HepG2 (cell line): Measurements from ENCODE around the gene MSI2. TPM values are rescaled to one million over a fixed set of nuclear protein-coding genes. Genes with fewer than 3 reads are reported as not detected.
A peak's percentile ranks its signal among the peaks of the same experiment; 100 is the strongest.

ENCODE experiments used
- ATAC-seq: fragments of 200-7000 bp; cut with Tn5 transposase; 3 replicates; pipeline ENCODE4 v1.9.1; 2020; ENCODE audit warnings: mild to moderate bottlenecking, moderate library complexity
- BruUV-seq: library from RNA; stranded (reverse); fragments of 400-500 nt; replicated peaks from 2 replicates; lab custom pipeline; 2021; lab: Mats Ljungman, UMichigan
- CTCF ChIA-PET: fragments of 300-600 bp; formaldehyde crosslinking; extraction: SDS; loops from one replicate; lab custom pipeline; 2021; ENCODE audit warnings: low total read pairs, inconsistent platforms, low intra/inter-chr PET ratio; lab: Yijun Ruan, JAX
- POLR2A ChIA-PET: fragments of 350-600 bp; sonication (Branson Sonifier 250); formaldehyde crosslinking; loops from one replicate; lab custom pipeline; 2020; ENCODE audit warnings: antibody characterized with exemption, inconsistent platforms; lab: Yijun Ruan, JAX
- DNase-seq: peaks from one replicate; pipeline ENCODE4 v3.0.0-alpha.2; 2015; ENCODE audit warnings: low spot score
- FAIRE-seq: peaks from 3 replicates; lab custom pipeline; 2011; peaks lifted over from hg19 to GRCh38; lab: Jason Lieb, UNC
- H2AFZ ChIP-seq: one replicate; pipeline ENCODE4 v1.6.1; 2011; ENCODE audit warnings: low read length, inconsistent platforms
- H3K27ac ChIP-seq: fragments of 300-600 bp; 3 replicates; pipeline ENCODE4 v1.8.0; 2011; ENCODE audit warnings: mixed run types, mild to moderate bottlenecking, mixed read lengths, low read length, inconsistent platforms; ENCODE audit not compliant: insufficient read depth; ENCODE audit errors: extremely low read length
- H3K27me3 ChIP-seq, 2 experiments: fragments of 200-600 bp in 1 of 2; 2 replicates in 1 of 2; 3 replicates in 1 of 2; pipeline versions ENCODE4 v1.6.0 to v1.8.0; 2011; ENCODE audit warnings: low read length in 2 of 2, mild to moderate bottlenecking in 2 of 2, moderate library complexity in 2 of 2, inconsistent platforms in 1 of 2; ENCODE audit not compliant: insufficient read depth in 2 of 2, control insufficient read depth in 1 of 2
- H3K36me3 ChIP-seq, 2 experiments: fragments of 200-600 bp in 1 of 2; replicated peaks in 1 of 2; 2 replicates in 1 of 2; 3 replicates in 1 of 2; pipeline versions ENCODE4 v1.5.1 to v1.8.0; 2011; ENCODE audit warnings: low read length in 2 of 2, inconsistent platforms in 1 of 2; ENCODE audit not compliant: insufficient read depth in 2 of 2, control insufficient read depth in 1 of 2
- H3K4me1 ChIP-seq: 2 replicates; pipeline ENCODE4 v1.5.1; 2012; ENCODE audit warnings: low read length, inconsistent platforms; ENCODE audit not compliant: insufficient read depth
- H3K4me2 ChIP-seq: 2 replicates; pipeline ENCODE4 v1.6.0; 2011; ENCODE audit warnings: low read depth, low read length, inconsistent platforms
- H3K4me3 ChIP-seq, 3 experiments: fragments of 200-600 bp in 1 of 3; sonication (generic), shearing (Covaris generic) in 1 of 3; replicated peaks in 1 of 3; 2 replicates each; pipeline ENCODE4 v1.5.1; 2011 to 2016; ENCODE audit warnings: low read length in 3 of 3, inconsistent platforms in 2 of 3, low read depth in 2 of 3, mild to moderate bottlenecking in 2 of 3, control low read depth in 1 of 3, mixed read lengths in 1 of 3; ENCODE audit not compliant: insufficient read depth in 1 of 3
- H3K79me2 ChIP-seq: one replicate; pipeline ENCODE4 v1.6.1; 2011; ENCODE audit warnings: low read length, inconsistent platforms; ENCODE audit not compliant: insufficient read depth
- H3K9ac ChIP-seq: 2 replicates; pipeline ENCODE4 v1.6.0; 2011; ENCODE audit warnings: mild to moderate bottlenecking, low read depth, low read length, inconsistent platforms; ENCODE audit not compliant: insufficient read depth
- H3K9me3 ChIP-seq: 2 replicates; pipeline ENCODE4 v1.5.1; 2012; ENCODE audit warnings: mild to moderate bottlenecking, low read length
- H4K20me1 ChIP-seq: 2 replicates; pipeline ENCODE4 v1.6.0; 2011; ENCODE audit warnings: inconsistent platforms, mild to moderate bottlenecking, low read length, moderate library complexity; ENCODE audit not compliant: insufficient read depth
- CBX1 ChIP-seq: IDR thresholded peaks from one replicate; pipeline ENCODE4 v1.6.1; 2016; ENCODE audit warnings: antibody characterized with exemption, low read depth
- MAFF ChIP-seq: IDR thresholded peaks from 2 replicates; pipeline ENCODE4 v1.6.1; 2011; ENCODE audit warnings: low read depth, low read length, improper control_type of control experiment
- MAFK ChIP-seq, 2 experiments: IDR thresholded peaks in 1 of 2; conservative IDR thresholded peaks in 1 of 2; 2 replicates each; pipeline ENCODE4 v1.6.1; 2011; ENCODE audit warnings: improper control_type of control experiment in 2 of 2, low read length in 2 of 2
- YY1 ChIP-seq: IDR thresholded peaks from 2 replicates; pipeline ENCODE4 v1.6.1; 2011; ENCODE audit warnings: low read length, low read depth, moderate library complexity, mild to moderate bottlenecking; ENCODE audit not compliant: insufficient read depth, insufficient replicate concordance
- ZNF451 ChIP-seq: sonication (generic); formaldehyde crosslinking; IDR thresholded peaks from 2 replicates; pipeline ENCODE4 v1.5.0; 2020; ENCODE audit warnings: mild to moderate bottlenecking, missing genetic modification reagents
- ZNF563 ChIP-seq: sonication (generic); formaldehyde crosslinking; IDR thresholded peaks from 2 replicates; pipeline ENCODE4 v1.8.0; 2022; ENCODE audit warnings: mild to moderate bottlenecking, moderate library complexity, missing genetic modification reagents
- WGBS: methylation state at CpG from one replicate; pipeline ENCODE4 v1.1.6; 2017; ENCODE audit warnings: low lambda C conversion rate; 5-methylcytosine and 5-hydroxymethylcytosine counted together
- in situ Hi-C: cut with HindIII; loops from 2 replicates; pipeline ENCODE4 v1.10.0; 2017; ENCODE audit warnings: low pct_unique_long_range_greater_than_20kb; ENCODE audit not compliant: extremely low pct_ligation_motif_present
- intact Hi-C: fragments of 100-400 bp; cut with micrococcal nuclease; formaldehyde crosslinking; loops from one replicate; pipeline ENCODE4 v1.10.0; 2022; ENCODE audit not compliant: unreplicated experiment
- polyA plus RNA-seq, 8 experiments: library from polyadenylated mRNA; depleted of rRNA in 3 of 8; stranded (reverse) in 7 of 8; unstranded in 1 of 8; fragments of >200 nt; fragmentation: Illumina TruSeq in 4 of 8; extraction: Trizol in 4 of 8; gene quantifications; 2 replicates each; pipeline versions ENCODE4 v1.2.1 to v1.2.3, GENCODE V29; 2011 to 2016; ENCODE audit warnings: low read depth in 4 of 8, missing spikeins in 1 of 8, mixed read lengths in 1 of 8; ENCODE audit not compliant: insufficient read depth in 1 of 8
- total RNA-seq, 5 experiments: library from RNA; depleted of rRNA; stranded (reverse); fragments of >200 nt; fragmentation: Illumina TruSeq; extraction: Trizol; gene quantifications; 2 replicates each; pipeline ENCODE4 v1.2.3, GENCODE V29; 2016; ENCODE audit warnings: low read depth in 1 of 5
- TF ChIP-seq, protein P1 (sequence below): sonication (generic); formaldehyde crosslinking; IDR thresholded peaks from 2 replicates; pipeline ENCODE4 v1.4.0; 2020; ENCODE audit warnings: missing genetic modification reagents, borderline replicate concordance
- TF ChIP-seq, protein P2 (sequence below): sonication (generic); formaldehyde crosslinking; IDR thresholded peaks from 2 replicates; pipeline ENCODE4 v1.4.0; 2020; ENCODE audit warnings: missing genetic modification reagents
- TF ChIP-seq, protein P3 (sequence below): sonication (generic); formaldehyde crosslinking; IDR thresholded peaks from 2 replicates; pipeline ENCODE4 v1.5.0; 2020; ENCODE audit warnings: missing genetic modification reagents

The MSI2 gene
- total and polyA plus RNA-seq, 2 of the 13 experiments (the other 11 are each of a cell fraction or from before 2014, with no cell fraction given): 77.5 to 78.4 TPM

DNA sequence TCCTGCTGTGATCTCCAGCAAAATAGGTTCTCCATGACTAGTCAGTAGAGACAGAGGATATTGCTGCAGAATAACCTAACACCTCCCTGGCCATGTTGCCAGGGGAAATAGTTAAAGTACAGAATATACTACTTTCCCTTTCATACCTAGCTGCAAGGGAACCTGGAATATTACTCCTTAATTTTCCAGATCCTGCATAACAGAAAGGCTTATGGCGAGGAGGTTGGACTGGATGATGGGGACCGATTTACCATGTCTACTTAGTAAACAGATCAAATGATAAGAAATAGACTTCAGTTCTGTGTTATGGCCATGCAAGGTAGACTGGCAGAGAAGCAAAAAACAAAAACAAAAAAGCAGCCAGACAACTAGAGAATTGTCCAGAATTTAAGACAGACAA, 117.4 kb downstream of the MSI2 start (continued):
- TF ChIP-seq, protein P1, sequence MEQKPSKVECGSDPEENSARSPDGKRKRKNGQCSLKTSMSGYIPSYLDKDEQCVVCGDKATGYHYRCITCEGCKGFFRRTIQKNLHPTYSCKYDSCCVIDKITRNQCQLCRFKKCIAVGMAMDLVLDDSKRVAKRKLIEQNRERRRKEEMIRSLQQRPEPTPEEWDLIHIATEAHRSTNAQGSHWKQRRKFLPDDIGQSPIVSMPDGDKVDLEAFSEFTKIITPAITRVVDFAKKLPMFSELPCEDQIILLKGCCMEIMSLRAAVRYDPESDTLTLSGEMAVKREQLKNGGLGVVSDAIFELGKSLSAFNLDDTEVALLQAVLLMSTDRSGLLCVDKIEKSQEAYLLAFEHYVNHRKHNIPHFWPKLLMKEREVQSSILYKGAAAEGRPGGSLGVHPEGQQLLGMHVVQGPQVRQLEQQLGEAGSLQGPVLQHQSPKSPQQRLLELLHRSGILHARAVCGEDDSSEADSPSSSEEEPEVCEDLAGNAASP (CRISPR knock-in tag): no peak
- TF ChIP-seq, protein P2, sequence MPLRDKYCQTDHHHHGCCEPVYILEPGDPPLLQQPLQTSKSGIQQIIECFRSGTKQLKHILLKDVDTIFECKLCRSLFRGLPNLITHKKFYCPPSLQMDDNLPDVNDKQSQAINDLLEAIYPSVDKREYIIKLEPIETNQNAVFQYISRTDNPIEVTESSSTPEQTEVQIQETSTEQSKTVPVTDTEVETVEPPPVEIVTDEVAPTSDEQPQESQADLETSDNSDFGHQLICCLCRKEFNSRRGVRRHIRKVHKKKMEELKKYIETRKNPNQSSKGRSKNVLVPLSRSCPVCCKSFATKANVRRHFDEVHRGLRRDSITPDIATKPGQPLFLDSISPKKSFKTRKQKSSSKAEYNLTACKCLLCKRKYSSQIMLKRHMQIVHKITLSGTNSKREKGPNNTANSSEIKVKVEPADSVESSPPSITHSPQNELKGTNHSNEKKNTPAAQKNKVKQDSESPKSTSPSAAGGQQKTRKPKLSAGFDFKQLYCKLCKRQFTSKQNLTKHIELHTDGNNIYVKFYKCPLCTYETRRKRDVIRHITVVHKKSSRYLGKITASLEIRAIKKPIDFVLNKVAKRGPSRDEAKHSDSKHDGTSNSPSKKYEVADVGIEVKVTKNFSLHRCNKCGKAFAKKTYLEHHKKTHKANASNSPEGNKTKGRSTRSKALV (CRISPR knock-in tag): no peak
- no peak for TF ChIP-seq ZNF451 (CRISPR knock-in tag)
- TF ChIP-seq YY1: peak; percentile 10
- TF ChIP-seq, protein P3, sequence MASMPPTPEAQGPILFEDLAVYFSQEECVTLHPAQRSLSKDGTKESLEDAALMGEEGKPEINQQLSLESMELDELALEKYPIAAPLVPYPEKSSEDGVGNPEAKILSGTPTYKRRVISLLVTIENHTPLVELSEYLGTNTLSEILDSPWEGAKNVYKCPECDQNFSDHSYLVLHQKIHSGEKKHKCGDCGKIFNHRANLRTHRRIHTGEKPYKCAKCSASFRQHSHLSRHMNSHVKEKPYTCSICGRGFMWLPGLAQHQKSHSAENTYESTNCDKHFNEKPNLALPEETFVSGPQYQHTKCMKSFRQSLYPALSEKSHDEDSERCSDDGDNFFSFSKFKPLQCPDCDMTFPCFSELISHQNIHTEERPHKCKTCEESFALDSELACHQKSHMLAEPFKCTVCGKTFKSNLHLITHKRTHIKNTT: no peak

DNA sequence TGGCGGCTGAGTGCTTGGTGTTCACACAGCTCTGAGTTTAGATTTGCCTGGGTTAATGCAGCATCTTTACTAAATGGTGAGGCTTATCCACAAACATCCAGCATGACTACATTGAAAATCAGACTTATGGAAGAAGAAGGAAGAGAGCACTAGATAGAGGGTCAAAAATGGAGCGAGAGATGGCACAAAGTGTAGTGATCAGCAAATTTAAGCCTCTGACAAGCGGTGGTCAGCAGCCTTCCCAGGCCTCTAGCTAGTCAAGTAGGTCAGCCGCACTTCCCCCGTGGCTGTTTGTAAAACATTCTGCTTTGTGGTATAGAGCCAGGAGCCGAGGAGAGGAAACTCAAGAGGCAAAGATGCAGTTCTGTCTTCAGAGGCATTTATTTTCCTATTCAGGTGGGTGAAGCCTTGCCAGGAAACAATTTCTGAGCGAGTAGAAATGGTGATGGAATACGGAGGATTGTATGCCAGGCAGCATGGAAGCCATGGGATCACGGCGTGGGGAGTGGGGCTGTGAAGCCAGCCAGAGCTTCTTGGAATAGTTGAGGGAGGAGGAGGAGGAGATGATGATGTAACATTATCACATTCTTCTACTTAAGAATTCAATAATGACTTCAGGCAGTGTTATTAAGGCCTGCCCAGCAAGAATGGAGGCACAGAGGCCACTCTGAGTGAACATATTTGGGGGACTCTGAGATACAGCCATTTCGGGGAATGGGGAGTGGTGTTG, 118.9 kb downstream of the MSI2 start:
- Histone ChIP-seq H3K27ac (no peak overlapping the region), H2AFZ (no peak overlapping the region), H3K79me2 (peaks cover 25% of the 10 kb centered on the region), H4K20me1 (no peaks in the 10 kb centered on the region), H3K4me1 (peaks cover 71% of the 10 kb centered on the region), H3K9me3 (peaks cover 6% of the 10 kb centered on the region; the same call in 1 of the 2 replicates), H3K36me3 (peaks cover 1% of the 10 kb centered on the region in 2 experiments; a peak in 2 of 5 replicates), H3K27me3 (no peaks in the 10 kb centered on the region), H3K9ac (no peak overlapping the region), H3K4me3 (no peak overlapping the region)
- POLR2A ChIA-PET: no interaction called here
- CTCF ChIA-PET: no interaction called here
- DNase-seq: no peak
- in situ Hi-C loops (no loop called here), intact Hi-C loops (no loop called here)
- 90% methylated on average over 11 of the region's 11 CpGs for WGBS
- no peak for ATAC-seq
- TF ChIP-seq ZNF451 (CRISPR knock-in tag) (no peak), CBX1 (no peak), MAFF (peak; percentile 56), ZNF563 (CRISPR knock-in tag) (no peak), MAFK (conservative IDR thresholded peaks at IDR 0.05 in 1 of 2, IDR thresholded peaks at IDR 0.05 in 1 of 2; ENCODE audit: low read length in 2 of 2) (peak; percentile 76 to 78; a peak in 3 of 4 replicates)
- TF ChIP-seq, all 625 proteins: peak for 2
- FAIRE-seq: no peak
- H3K4me2 ChIP-seq: no peak overlapping the region
- no TSS peak for BruUV-seq
